Progenitor cell of endocrine pancreas (in vitro differentiated cells): Measurements from ENCODE around the gene ALDH1A3. TPM values are rescaled to one million over a fixed set of nuclear protein-coding genes. Genes with fewer than 3 reads are reported as not detected.

ENCODE experiments used
- DNase-seq: peaks from one replicate; pipeline ENCODE4 v3.0.0; 2021; ENCODE audit warnings: low spot score; ENCODE audit not compliant: unreplicated experiment
- H3K27ac Mint-ChIP-seq: 2 replicates; pipeline ENCODE4 v1.8.0; 2021; ENCODE audit warnings: mild to moderate bottlenecking, moderate library complexity, mixed read lengths
- H3K27me3 Mint-ChIP-seq: 2 replicates; pipeline ENCODE4 v1.8.0; 2021; ENCODE audit warnings: mixed read lengths
- H3K36me3 Mint-ChIP-seq: 2 replicates; pipeline ENCODE4 v1.8.0; 2022; ENCODE audit warnings: mixed read lengths; ENCODE audit not compliant: insufficient read depth
- H3K4me1 Mint-ChIP-seq: 2 replicates; pipeline ENCODE4 v1.8.0; 2021; ENCODE audit warnings: low read depth, mixed read lengths
- H3K4me3 Mint-ChIP-seq: 2 replicates; pipeline ENCODE4 v1.8.0; 2021; ENCODE audit warnings: low read depth, mild to moderate bottlenecking, moderate library complexity, mixed read lengths
- H3K9me3 Mint-ChIP-seq: 2 replicates; pipeline ENCODE4 v1.8.0; 2021; ENCODE audit warnings: low read depth, mixed read lengths
- total RNA-seq: library from RNA; stranded (reverse); gene quantifications from 2 replicates; pipeline ENCODE4 v1.2.1, GENCODE V29; 2021
- TF ChIP-seq, protein P1 (sequence below): fragments of 200-600 bp; sonication (generic); IDR thresholded peaks from one replicate; pipeline ENCODE4 v1.5.0; 2021; ENCODE audit warnings: antibody characterized with exemption, mild to moderate bottlenecking; ENCODE audit not compliant: unreplicated experiment

Gene ALDH1A3
- total RNA-seq, 1 donor from 2014 or later, result 0.41 TPM

DNA sequence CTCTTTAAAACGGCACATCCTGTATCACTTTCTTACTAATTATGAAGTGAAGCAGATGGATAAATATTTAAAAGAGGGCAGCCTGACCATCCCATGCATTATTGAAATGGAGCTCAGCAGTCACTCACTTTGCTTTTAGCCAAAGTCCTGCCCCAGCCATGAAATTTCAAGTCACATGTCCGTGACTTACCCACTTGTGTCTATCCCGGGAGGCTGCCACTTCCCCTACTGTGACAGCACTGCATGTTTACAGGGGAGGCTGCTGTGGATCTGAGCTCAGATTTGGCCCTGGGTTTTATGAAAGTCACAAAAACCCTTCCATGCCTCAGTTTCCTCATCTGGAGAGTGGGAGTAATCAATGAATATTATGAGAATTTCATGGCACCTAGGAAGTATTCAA lies 21.7 kb downstream of the ALDH1A3 start:
- H3K4me3 Mint-ChIP-seq, result no peak overlapping the region
- H3K27ac Mint-ChIP-seq, result no peak overlapping the region
- no peaks in the 10 kb centered on the region for H3K4me1 Mint-ChIP-seq
- H3K27me3 Mint-ChIP-seq, result peaks cover 24% of the 10 kb centered on the region
- no peaks in the 10 kb centered on the region for H3K9me3 Mint-ChIP-seq
- no peaks in the 10 kb centered on the region for H3K36me3 Mint-ChIP-seq
- no peak for DNase-seq
- TF ChIP-seq, protein P1, sequence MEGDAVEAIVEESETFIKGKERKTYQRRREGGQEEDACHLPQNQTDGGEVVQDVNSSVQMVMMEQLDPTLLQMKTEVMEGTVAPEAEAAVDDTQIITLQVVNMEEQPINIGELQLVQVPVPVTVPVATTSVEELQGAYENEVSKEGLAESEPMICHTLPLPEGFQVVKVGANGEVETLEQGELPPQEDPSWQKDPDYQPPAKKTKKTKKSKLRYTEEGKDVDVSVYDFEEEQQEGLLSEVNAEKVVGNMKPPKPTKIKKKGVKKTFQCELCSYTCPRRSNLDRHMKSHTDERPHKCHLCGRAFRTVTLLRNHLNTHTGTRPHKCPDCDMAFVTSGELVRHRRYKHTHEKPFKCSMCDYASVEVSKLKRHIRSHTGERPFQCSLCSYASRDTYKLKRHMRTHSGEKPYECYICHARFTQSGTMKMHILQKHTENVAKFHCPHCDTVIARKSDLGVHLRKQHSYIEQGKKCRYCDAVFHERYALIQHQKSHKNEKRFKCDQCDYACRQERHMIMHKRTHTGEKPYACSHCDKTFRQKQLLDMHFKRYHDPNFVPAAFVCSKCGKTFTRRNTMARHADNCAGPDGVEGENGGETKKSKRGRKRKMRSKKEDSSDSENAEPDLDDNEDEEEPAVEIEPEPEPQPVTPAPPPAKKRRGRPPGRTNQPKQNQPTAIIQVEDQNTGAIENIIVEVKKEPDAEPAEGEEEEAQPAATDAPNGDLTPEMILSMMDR, result no peak

- H3K27ac Mint-ChIP-seq, result no peak overlapping the region
- no peaks in the 10 kb centered on the region for H3K4me1 Mint-ChIP-seq
- H3K36me3 Mint-ChIP-seq, result no peaks in the 10 kb centered on the region
- TF ChIP-seq, protein P1, result no peak
- DNase-seq, result no peak
- no peaks in the 10 kb centered on the region for H3K9me3 Mint-ChIP-seq
- no peak overlapping the region for H3K4me3 Mint-ChIP-seq
- peaks cover 29% of the 10 kb centered on the region for H3K27me3 Mint-ChIP-seq
These were observed 22.2 kb downstream of the ALDH1A3 start for GRCh38 chr15:100901702-100902435.

DNA sequence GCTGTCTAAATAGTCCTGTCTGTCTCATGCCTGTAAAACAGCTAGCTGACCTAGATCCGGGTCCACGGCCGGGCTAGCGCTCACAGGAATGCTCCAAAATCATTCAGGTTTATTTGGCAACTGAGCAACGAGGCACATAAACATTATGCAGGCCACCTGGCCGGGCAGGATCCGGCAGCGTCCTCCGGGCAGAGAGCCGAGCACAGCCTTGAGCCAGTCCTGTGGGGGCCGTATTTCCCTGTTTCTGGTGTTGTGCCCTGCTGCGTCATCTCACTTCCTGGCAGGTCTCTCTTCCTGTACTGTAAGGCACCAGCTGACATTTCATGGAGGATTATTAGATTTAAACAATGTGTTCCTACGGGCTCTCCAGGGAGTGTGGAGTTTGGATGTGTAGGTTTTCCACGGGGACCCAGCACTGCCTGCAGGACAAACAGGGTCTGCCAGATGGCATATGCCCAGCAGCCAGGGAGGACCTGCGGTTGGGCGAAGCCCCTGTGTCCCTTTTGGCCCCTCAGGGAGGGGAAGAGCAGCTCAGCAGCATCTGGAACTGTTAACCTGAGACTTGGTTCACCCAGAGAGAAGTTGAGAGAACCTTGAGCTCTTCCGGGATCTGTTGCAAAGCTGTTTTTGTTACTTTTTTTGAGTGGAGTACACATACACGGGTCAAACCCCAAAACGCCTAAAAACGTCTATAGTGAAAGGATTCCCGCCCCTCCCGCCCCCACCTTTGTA lies 23.0 kb downstream of the ALDH1A3 start:
- Mint-ChIP-seq H3K9me3 (no peaks in the 10 kb centered on the region), H3K27ac (peak overlapping the region; percentile 35), H3K4me3 (no peak overlapping the region), H3K4me1 (no peaks in the 10 kb centered on the region), H3K36me3 (no peaks in the 10 kb centered on the region), H3K27me3 (peaks cover 27% of the 10 kb centered on the region)
- DNase-seq, result no peak
- TF ChIP-seq, protein P1, result no peak

DNA sequence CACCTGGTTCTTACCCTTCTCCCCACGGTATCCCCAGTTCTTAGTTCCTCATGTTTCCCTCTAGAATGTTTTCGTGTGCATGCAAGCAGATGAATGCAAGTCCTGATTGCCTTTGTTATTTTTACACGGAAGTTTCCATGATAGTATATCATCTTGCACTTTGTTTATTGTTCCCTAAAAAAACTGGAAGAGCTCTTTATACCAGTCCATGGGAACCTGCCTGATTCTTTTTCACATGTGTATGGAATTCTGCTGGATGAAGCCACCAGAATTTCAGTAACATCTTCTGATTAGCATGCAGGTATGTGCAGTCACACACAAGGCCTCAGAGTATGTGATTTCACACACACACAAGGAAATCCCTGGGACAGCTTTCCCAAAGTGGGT lies 23.5 kb downstream of the ALDH1A3 start:
- Mint-ChIP-seq H3K36me3 (no peaks in the 10 kb centered on the region), H3K27ac (no peak overlapping the region), H3K4me3 (no peak overlapping the region), H3K4me1 (no peaks in the 10 kb centered on the region), H3K9me3 (no peaks in the 10 kb centered on the region), H3K27me3 (peaks cover 27% of the 10 kb centered on the region)
- DNase-seq, result no peak
- TF ChIP-seq, protein P1, result no peak

GRCh38 chr15:100905850-100906249 lies 26.2 kb downstream of the ALDH1A3 start:
- TF ChIP-seq, protein P1, result no peak
- Mint-ChIP-seq H3K9me3 (no peaks in the 10 kb centered on the region), H3K27me3 (peaks cover 33% of the 10 kb centered on the region), H3K4me1 (no peaks in the 10 kb centered on the region), H3K36me3 (no peaks in the 10 kb centered on the region), H3K27ac (no peak overlapping the region), H3K4me3 (no peak overlapping the region)
- no peak for DNase-seq
